ENCODE results near the gene COMTD1.
A peak's percentile ranks its signal among the peaks of the same experiment; 100 is the strongest.
"Not testable (repeated sequence)": the region's sequence is repeated elsewhere in the genome, so short reads cannot be mapped to it uniquely, and the experiment has no call there.

COMTD1 gene

GRCh38 chr10:75191821-75192568 lies 43.8 kb downstream of the COMTD1 start:
- peak; percentile 85 for DNase-seq

GRCh38 chr10:75189266-75190096 lies 46.3 kb downstream of the COMTD1 start:
- no peak for DNase-seq

GRCh38 chr10:75188522-75188921 lies 47.2 kb downstream of the COMTD1 start:
- DNase-seq: not testable (repeated sequence)

- DNase-seq: peak; percentile 49
These were observed 47.8 kb downstream of the COMTD1 start for GRCh38 chr10:75187961-75188426.

GRCh38 chr10:75186310-75186709 lies 49.4 kb downstream of the COMTD1 start:
- no peak for DNase-seq
